Stimulated activated naive CD8-positive, alpha-beta T cell treated with anti-CD3 and anti-CD28 coated beads, Interleukin-15, amount 100 ng/mL, for 72 hours (primary cell): Measurements from ENCODE around the gene ZIC1.

Source experiments
- ATAC-seq: fragments of 150-1000 bp; cut with Tn5 transposase; 2 replicates; pipeline ENCODE4 v1.10.0; 2021; ENCODE audit warnings: mild to moderate bottlenecking, moderate library complexity
- DNase-seq, 2 donors: peaks; one replicate each; pipeline ENCODE4 v3.0.0; 2021 to 2022
- H3K27ac Mint-ChIP-seq, 2 donors: one replicate each; pipeline ENCODE4 v1.8.0; 2022; ENCODE audit warnings: mild to moderate bottlenecking in 2 of 2, mixed read lengths in 2 of 2, moderate library complexity in 2 of 2
- H3K27me3 Mint-ChIP-seq: one replicate; pipeline ENCODE4 v1.8.0; 2022; ENCODE audit warnings: mixed read lengths
- H3K4me1 Mint-ChIP-seq: one replicate; pipeline ENCODE4 v1.8.0; 2022; ENCODE audit warnings: mild to moderate bottlenecking, mixed read lengths
- H3K4me3 Mint-ChIP-seq, 2 donors: one replicate each; pipeline ENCODE4 v1.8.0; 2022; ENCODE audit warnings: mild to moderate bottlenecking in 2 of 2, mixed read lengths in 2 of 2, moderate library complexity in 1 of 2
- H3K9me3 Mint-ChIP-seq, 2 donors: one replicate each; pipeline ENCODE4 v1.8.0; 2022; ENCODE audit warnings: mixed read lengths in 2 of 2

The ZIC1 gene

DNA sequence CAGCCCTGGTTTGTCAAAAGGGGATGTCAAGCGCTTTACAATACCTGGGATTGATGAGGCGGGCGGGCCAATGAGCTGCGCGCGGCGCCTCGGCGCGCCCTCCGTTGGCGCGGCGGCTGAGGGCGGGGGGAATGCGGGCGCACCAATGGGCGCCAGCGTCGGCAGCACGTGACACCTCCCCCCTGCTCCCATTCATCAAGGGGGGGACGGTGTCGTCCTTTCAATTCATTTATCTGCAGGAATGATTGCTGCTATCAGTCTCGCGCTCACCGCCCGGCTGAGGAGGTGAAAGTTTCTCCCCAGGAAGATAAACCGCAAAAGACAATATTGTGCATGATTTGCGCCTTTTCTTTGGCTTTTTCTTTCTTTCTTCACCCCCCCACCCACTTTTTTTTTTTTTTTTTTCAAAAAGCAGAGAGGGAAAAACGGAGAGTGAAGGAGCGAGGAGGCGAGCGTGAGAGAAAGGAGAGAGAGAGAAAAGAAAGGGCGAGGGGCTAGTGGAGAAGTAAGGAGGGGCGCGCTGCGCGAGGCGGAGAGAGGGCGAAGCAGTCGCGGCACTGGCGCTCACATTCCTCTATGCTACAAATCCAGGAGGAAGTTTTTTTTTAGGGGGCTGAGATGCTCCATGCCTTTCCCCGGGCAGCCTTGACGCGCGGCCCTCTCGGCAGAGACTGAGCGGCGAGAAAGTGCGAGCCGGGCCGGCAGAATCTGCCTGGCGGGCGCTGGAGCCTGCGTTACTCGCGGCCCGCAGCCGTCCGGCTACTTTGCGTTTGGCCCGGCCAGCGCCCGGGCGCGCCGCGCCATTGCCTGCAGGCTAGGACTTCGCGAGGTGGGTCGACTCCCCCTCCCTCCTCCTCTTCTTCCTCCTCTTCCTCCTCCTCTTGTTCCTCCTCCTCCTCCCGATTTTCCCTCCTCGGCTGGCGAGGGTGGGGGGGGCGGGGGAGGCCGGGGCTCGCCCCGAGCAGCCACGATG, at the start of gene ZIC1:
TSS of gene ZIC1 (plus strand) at position 223 of the 973 bp plus-strand sequence. CDS start at position 971, 748 bp downstream.
- peaks cover 12 to 32% of the 10 kb centered on the region in 2 donors for H3K9me3 Mint-ChIP-seq
- peaks cover 98% of the 10 kb centered on the region for H3K27me3 Mint-ChIP-seq
- DNase-seq (no peak), ATAC-seq (no peak)
- peak within 1 kb of the TSS; percentile 29 to 73 for H3K4me3 Mint-ChIP-seq
- peaks cover 48% of the 10 kb centered on the region for H3K4me1 Mint-ChIP-seq
- H3K27ac Mint-ChIP-seq = peak within 1 kb of the TSS in 1 of 2 donors; percentile 93

- Mint-ChIP-seq H3K4me3 (no peak overlapping the region), H3K27ac (no peak overlapping the region), H3K9me3 (peaks cover 10 to 17% of the 10 kb centered on the region in 2 donors), H3K27me3 (peaks cover 81% of the 10 kb centered on the region), H3K4me1 (peaks cover 6% of the 10 kb centered on the region)
- DNase-seq = no peak
- ATAC-seq = no peak
Observed at GRCh38 chr3:147360051-147360439, 49.1 kb upstream of the ZIC1 start.

GRCh38 chr3:147360646-147361453, 48.3 kb upstream of the ZIC1 start:
- Mint-ChIP-seq H3K27ac (no peak overlapping the region), H3K27me3 (peaks cover 80% of the 10 kb centered on the region), H3K9me3 (peaks cover 10 to 19% of the 10 kb centered on the region in 2 donors), H3K4me3 (peak overlapping the region in 1 of 2 donors; percentile 8), H3K4me1 (peaks cover 6% of the 10 kb centered on the region)
- DNase-seq (no peak), ATAC-seq (no peak)

DNA sequence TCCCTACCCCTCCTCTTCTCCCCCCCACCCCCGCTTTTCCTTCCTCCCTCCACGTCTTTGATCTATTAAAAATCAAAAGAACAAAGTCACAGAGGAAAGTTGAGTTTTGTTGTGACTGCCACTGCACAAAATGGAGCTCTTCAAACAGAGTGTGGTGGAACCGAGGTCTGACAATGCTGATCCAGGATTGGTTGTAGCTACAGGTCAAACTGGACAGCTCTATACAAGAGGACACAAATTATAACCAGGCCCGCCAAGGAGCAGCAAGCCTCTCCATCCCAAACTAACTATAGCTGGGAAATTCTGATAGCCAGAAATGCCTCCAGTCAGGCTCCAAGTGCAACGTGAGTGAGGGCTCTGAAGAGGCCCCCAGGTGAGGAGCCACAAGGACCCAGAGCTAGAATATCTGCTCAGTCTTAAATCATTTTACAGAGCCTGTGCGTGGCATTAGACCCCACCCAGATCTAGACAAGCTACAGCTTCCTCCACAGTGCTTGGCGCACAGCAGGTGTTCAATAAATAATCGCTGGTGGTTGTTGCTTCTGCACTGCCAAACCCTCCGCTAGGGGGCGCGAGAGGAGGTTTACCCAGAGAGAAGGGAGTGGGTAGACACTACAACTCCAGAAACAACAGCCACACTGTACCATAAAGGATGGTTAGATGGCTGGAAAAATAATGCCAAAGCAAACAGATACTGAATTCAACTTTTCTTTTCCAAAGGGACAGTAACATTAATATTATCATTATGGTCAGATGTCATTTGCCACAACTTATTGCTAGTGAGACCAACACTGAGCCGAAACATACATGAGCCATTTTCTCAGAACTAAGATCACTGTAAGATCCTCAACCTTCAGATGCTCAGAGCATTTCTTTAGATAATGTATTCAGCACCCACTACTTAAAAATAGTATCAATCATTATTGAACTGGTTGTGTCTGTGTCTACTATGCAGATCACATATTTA, 47.4 kb upstream of the ZIC1 start:
- Mint-ChIP-seq H3K27ac (no peak overlapping the region), H3K27me3 (peaks cover 71% of the 10 kb centered on the region), H3K9me3 (peaks cover 10 to 19% of the 10 kb centered on the region in 2 donors), H3K4me1 (peaks cover 6% of the 10 kb centered on the region), H3K4me3 (no peak overlapping the region)
- ATAC-seq (peak; percentile 52), DNase-seq (peak; percentile 33 to 43)

- peaks cover 11 to 14% of the 10 kb centered on the region in 2 donors for H3K9me3 Mint-ChIP-seq
- peaks cover 6% of the 10 kb centered on the region for H3K4me1 Mint-ChIP-seq
- no peak overlapping the region for H3K4me3 Mint-ChIP-seq
- DNase-seq (no peak), ATAC-seq (no peak)
- peaks cover 65% of the 10 kb centered on the region for H3K27me3 Mint-ChIP-seq
- no peak overlapping the region for H3K27ac Mint-ChIP-seq
Observed at GRCh38 chr3:147364771-147365170, 44.4 kb upstream of the ZIC1 start.

DNA sequence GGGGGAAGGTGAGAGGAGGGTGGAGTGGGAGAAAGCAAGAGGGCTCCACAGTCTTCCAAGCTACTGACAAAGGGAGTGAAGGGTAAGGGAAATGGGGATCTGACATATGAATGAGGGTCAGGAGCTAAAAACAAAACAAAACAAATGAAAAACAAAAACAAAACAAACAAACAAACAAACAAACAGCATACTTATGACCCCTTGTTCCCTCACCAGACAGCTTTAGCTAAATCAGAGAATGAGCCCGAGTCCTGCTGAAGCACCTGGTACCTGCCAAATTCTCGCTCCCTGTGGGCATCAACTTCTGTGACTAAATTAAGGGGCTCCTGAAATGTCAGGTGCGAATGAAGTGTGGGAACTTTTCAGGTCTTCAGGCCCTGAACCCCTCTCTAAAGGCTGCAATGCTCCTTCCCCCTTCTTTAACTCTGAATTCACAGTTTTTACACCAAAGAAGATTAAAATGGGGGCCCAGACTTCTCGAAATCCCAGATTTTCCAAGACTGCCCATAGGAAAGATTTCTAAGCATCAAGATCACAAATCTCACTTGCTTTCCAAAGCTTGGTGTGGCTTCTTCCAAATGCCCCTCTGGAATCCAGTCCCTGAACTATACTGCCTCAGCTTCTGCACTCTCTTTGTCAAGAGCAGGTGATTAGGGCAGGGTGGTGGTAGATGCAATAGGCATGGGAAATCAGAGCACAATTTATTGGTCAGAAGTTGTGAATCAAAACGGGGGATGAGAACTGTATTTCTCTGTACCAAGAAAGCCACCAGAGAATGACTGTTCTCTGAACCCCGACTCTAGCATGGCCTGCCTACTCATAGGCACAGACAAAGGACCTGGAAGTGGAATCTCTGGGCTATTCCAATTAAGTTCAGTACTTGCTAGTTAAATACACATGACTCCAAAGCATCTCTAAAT, 43.7 kb upstream of the ZIC1 start:
- ATAC-seq = no peak
- H3K27me3 Mint-ChIP-seq = peaks cover 65% of the 10 kb centered on the region
- no peak for DNase-seq
- peaks cover 11 to 14% of the 10 kb centered on the region in 2 donors for H3K9me3 Mint-ChIP-seq
- H3K27ac Mint-ChIP-seq = no peak overlapping the region
- no peak overlapping the region for H3K4me3 Mint-ChIP-seq
- peaks cover 6% of the 10 kb centered on the region for H3K4me1 Mint-ChIP-seq

GRCh38 chr3:147367676-147368075, 41.5 kb upstream of the ZIC1 start:
- DNase-seq = no peak
- Mint-ChIP-seq H3K4me3 (no peak overlapping the region), H3K27me3 (peaks cover 72% of the 10 kb centered on the region)

GRCh38 chr3:147368151-147368550, 41.0 kb upstream of the ZIC1 start:
- H3K27ac Mint-ChIP-seq = no peak overlapping the region
- H3K9me3 Mint-ChIP-seq = peaks cover 14 to 26% of the 10 kb centered on the region in 2 donors
- H3K4me3 Mint-ChIP-seq = no peak overlapping the region
- H3K4me1 Mint-ChIP-seq = no peaks in the 10 kb centered on the region
- ATAC-seq (no peak), DNase-seq (no peak)
- peaks cover 76% of the 10 kb centered on the region for H3K27me3 Mint-ChIP-seq

More at GRCh38 chr3:147367676-147368075, 41.5 kb upstream of the ZIC1 start:
- H3K27ac Mint-ChIP-seq = no peak overlapping the region
- H3K9me3 Mint-ChIP-seq = peaks cover 14 to 21% of the 10 kb centered on the region in 2 donors
- no peak for ATAC-seq
- H3K4me1 Mint-ChIP-seq = no peaks in the 10 kb centered on the region

GRCh38 chr3:147368561-147369221, 40.5 kb upstream of the ZIC1 start:
- peaks cover 14 to 31% of the 10 kb centered on the region in 2 donors for H3K9me3 Mint-ChIP-seq
- no peak overlapping the region for H3K27ac Mint-ChIP-seq
- DNase-seq (no peak), ATAC-seq (no peak)
- peaks cover 82% of the 10 kb centered on the region for H3K27me3 Mint-ChIP-seq
- H3K4me1 Mint-ChIP-seq = no peaks in the 10 kb centered on the region
- H3K4me3 Mint-ChIP-seq = no peak overlapping the region

DNA sequence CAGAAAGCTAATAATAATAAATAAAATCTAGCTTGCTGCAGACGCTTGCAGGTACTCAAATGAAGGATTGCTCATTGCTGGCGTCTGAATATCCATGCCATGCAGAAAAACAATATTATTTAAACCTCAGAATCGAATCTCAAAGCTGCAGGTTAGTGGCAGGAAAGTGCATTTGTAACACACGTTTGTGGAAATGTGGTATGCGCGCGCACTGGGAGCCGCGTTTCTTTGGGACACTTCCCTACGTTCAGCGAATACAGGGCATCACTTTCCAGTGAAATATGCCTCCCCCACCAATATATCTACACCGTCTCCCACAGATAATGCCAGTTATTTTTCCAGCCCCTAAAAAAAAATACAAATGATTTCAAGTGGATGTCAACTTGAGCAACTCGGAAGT, 39.9 kb upstream of the ZIC1 start:
- Mint-ChIP-seq H3K27ac (no peak overlapping the region), H3K27me3 (peaks cover 84% of the 10 kb centered on the region), H3K9me3 (peaks cover 13 to 35% of the 10 kb centered on the region in 2 donors), H3K4me1 (no peaks in the 10 kb centered on the region), H3K4me3 (no peak overlapping the region)
- DNase-seq (no peak), ATAC-seq (no peak)

DNA sequence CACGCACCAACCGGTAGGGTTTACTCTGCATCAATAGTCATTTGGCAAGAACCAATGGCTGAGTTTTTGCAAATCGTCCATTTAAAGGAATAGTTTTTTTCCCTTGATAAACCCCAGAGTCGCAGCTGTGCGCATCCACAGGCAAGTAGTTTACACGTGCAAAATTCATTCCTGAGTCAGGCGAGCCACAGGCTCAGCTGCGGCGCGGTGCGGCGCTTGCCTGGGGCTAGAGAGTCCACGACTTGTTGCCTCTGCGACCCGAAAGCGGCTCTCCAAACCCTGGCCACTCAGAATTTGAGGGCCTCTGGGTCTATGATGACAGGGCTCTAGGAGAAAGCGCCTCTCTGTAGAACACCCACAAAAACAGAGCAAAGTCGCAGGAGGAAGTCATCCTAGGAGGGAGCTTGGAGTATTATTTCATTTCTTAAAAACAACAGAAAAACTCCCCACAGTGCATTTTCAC, 39.5 kb upstream of the ZIC1 start:
- Mint-ChIP-seq H3K9me3 (peaks cover 8 to 34% of the 10 kb centered on the region in 2 donors), H3K27me3 (peaks cover 84% of the 10 kb centered on the region), H3K4me3 (no peak overlapping the region), H3K27ac (no peak overlapping the region), H3K4me1 (no peaks in the 10 kb centered on the region)
- DNase-seq = no peak
- ATAC-seq = no peak

GRCh38 chr3:147370349-147370748, 38.8 kb upstream of the ZIC1 start:
- H3K9me3 Mint-ChIP-seq = peaks cover 4 to 29% of the 10 kb centered on the region in 2 donors
- no peaks in the 10 kb centered on the region for H3K4me1 Mint-ChIP-seq
- peak overlapping the region in 1 of 2 donors; percentile 34 for H3K27ac Mint-ChIP-seq
- peaks cover 82% of the 10 kb centered on the region for H3K27me3 Mint-ChIP-seq
- H3K4me3 Mint-ChIP-seq = no peak overlapping the region
- ATAC-seq (no peak), DNase-seq (no peak)

DNA sequence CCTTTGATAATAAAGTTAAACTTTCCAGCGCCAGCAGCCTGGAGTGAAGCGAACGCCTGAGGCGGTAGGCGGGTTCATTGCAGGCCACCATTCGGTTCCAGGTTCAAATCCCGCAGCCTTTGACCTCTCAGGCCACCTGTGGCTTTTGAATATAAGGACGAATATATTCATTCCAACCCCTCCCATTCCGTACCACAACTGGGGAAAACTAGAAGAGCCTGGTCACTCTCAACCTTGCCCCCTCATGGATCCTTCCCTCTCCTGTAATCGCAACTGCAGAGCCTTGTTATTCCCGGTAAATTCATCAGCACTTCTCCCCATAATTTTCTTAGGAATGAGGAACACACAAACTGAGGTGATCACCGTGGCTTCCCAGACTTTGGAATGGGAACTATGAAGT, 38.0 kb upstream of the ZIC1 start:
- H3K27me3 Mint-ChIP-seq = peaks cover 77% of the 10 kb centered on the region
- no peak overlapping the region for H3K27ac Mint-ChIP-seq
- H3K4me1 Mint-ChIP-seq = no peaks in the 10 kb centered on the region
- ATAC-seq (no peak), DNase-seq (no peak)
- H3K4me3 Mint-ChIP-seq = no peak overlapping the region
- peaks cover 4 to 29% of the 10 kb centered on the region in 2 donors for H3K9me3 Mint-ChIP-seq
